GM18505 (cell line): ENCODE data around the gene GCNT2.
A peak's percentile ranks its signal among the peaks of the same experiment; 100 is the strongest.
"Not testable (repeated sequence)": the region's sequence is repeated elsewhere in the genome, so short reads cannot be mapped to it uniquely, and the experiment has no call there.

ENCODE experiments used
- ATAC-seq: cut with Tn5 transposase; IDR thresholded peaks from one replicate; pipeline ENCODE4 v1.9.1; 2021; ENCODE audit not compliant: unreplicated experiment
- POLR2A ChIP-seq: IDR thresholded peaks from 4 replicates; pipeline ENCODE4 v1.6.1; 2011; ENCODE audit warnings: borderline replicate concordance; ENCODE audit not compliant: insufficient read depth, insufficient read length; ENCODE audit errors: extremely low read depth

Gene GCNT2

DNA sequence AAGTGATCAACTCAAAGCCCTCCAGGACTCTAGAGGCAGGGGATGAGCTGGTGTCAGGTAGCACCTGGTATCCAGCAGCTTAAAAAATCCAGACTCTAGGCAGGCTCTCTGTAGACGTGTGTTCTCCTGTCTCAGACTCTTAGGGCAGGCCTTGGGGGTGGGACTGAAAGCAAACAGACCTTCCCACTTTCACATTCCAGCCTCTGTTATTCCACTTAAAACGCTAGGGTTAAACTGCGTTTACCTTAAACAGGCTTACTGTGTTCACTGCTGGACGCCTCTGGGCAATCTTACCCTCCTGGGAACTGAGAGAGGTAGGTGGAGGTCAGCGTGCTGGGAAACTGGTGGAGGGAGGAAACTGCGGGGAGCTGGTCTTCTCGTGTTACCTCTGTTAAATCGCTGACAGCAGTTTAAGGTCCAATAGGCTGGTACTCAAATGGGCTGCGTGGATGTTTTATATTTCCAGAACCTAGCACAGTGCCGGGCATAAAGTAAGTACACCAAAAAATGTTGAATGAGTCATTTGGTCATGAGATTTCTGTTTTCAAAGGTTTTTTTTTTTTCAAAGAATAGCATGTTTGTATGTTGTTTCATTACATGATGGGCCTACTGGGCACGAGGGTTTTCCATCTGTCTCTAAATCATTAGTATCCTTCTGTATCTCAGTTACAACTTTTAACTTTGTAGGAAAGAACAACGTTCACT lies at the start of gene GCNT2:
Gene GCNT2 (plus strand): TSS at position 248 of the 705 bp plus-strand sequence. CDS start 7,561 bp downstream, outside the sequence.
- peak; percentile 42 for ATAC-seq
- no peak for TF ChIP-seq POLR2A

DNA sequence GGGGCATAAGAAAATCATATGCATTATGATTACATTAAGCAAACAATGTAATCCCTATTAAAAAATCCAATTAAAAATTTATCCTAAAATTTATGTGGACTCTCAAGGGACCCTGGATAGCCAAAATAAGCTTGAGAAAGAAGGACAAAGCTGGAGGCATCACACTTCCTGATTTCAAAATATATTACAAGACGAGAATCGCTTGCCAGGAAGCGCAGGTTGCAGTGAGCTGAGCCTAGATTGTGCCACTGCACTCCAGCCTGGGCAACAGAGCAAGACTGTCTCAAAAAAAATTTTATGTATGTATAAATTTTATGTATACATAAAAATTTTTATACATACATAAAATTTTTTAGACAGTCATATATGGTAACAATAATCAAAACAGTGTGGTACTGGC lies 48.5 kb upstream of the GCNT2 start:
- ATAC-seq: no peak
- no peak for TF ChIP-seq POLR2A

DNA sequence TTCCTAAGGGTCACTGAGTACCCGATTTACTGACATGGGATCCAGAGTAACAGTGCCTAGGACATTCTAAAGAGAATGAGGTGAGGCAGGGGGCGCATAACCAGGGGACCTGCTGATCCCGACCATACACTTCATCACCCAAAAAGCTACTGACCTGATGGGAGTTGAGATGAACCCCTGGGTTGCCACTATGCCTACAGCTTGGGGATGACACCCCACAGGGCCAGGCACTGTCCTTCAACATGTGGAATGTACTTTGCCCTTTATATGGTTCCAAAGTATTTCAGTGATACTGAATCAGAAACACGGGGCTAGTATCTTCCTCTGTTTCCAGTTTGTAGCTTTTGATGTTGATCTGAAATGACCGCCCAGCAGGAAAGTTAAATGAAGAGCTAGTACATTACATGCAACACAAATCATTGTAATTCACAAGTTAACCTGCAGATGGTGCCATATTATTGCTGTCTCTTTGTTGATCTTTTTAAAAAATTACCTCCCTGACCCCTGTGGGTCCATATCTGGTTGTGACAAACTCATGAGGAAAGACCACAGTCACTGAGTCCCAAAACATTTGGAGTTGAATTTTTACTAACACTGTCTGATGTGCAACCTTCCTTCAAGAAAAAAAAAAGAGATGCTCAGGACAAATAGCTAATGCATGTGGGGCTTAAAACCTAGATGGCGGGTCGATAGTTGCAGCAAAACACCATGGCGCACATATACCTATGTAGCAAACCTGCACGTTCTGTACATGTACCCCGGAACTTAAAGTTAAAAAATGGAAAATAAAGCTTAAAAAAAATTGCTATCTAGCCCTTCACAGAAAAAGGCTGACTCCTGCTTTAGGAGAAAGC lies 42.7 kb upstream of the GCNT2 start:
- no peak for TF ChIP-seq POLR2A
- ATAC-seq: no peak

DNA sequence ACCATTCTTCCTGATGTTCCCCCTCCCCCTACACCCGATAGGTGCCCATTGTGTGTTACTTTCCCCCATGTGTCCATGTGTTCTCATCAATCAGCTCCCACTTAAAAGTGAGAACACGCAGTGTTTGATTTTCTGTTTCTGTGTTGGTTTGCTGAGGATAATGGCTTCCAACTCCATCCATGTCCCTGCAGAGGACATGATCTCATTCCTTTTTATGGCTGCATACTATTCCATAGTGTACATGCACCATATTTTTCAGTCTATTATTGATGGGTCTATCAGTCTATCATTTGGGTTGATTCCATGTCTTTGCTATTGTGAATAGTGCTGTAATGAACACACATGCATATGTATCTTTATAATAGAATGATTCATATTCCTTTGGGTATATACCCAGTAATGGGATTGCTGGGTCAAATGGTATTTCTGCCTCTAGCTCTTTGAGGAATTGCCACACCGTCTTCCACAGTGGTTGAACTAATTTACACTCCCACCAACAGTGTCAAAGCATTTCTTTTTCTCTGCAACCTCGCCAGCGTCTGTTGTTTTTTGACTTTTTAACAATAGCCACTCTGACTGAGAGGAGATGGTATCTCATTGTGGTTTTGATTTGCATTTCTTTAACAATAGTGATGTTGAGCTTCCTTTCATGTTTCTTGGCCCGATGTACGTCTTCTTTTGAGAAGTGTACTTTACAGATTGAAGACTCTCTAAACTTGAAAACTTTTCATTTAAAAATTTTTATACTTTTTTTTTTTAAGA lies 41.0 kb upstream of the GCNT2 start:
- ATAC-seq: no peak
- TF ChIP-seq POLR2A: no peak

DNA sequence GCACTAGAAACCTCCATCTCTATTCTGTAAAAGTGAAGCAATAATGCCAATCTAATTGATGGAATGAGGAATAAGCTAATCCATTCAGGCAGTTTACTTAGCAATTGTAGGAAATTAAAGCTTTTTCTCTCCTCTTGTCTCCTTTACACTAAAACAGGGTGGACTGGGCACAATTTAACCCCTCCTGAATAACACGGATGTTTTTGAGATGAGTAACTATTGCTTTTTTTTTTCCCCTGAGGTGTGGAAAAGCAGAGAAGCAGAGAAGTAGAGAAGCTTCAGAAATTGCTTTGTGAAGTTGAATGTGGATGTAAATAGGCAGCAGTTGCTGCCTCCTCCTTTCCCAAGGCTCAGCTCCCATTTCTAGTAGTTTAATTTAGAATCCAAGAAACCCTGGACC lies 40.0 kb upstream of the GCNT2 start:
- TF ChIP-seq POLR2A: no peak
- no peak for ATAC-seq

DNA sequence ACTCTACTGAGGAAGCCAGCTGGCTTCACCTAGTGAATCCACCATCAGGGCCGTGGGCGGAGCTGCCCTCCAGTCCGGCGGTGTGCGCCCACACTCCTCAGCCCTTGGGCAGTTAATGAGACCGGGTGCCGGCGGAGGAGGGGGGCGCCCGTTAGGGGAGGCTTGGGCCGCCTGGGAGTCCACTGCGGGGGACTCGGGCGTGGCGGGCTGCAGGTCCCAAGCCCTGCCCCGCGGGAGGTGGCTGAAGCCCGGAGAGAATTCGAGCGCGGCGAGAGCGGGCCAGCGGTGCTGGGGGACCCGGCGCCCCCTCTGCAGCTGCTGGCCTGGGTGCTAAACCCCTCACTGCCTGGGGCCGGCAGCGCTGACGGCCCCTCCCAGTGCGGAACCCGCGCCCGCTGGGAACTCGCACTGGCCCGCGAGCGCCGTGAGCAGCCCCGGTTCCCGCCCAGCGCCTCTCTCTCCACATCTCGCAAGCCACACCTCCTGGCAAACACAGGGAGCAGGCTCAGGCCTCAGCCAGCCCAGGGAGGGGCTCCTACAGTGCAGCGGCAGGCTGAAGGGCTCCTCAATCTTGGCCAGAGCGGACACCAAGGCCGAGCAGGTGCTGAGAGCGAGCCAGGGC lies 38.4 kb upstream of the GCNT2 start:
- ATAC-seq: no peak
- TF ChIP-seq POLR2A: no peak

DNA sequence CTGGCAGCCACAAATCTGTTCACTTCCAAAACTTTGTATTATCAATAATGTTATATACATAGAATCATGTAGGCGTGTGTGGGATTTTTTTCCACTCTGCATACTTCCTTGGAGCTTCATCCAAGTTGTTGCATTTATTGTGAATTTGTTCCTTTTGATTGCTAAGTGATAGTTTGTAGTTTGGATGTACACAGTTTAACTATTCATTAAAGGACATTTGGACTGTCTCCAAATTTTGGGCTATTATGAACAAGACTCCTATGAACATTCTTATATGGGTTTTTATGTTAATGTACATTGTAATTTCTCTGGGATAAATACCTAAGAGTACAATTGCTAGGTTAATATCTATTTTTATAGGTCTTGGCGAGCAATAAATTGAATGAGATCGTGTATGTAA lies 36.2 kb upstream of the GCNT2 start:
- TF ChIP-seq POLR2A: no peak
- ATAC-seq: no peak

DNA sequence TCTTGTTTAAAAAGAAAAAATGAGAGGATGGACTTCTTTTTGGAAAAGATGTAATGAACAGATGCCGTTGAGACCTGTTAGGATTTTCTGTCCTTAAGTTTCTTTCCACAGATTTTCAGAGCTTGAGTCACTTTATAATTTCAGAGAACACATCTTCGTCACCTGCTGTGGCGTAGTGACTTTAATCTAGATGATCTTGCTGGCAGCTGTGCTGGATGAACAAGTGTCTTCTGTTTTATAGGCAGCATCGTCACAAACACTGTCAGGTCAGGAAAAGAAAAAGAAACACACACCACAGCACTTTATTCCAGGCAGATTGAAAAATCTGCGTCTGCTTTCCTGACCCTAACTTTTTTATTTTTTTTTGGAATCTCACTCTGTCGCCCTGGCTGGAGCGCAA lies 35.7 kb upstream of the GCNT2 start:
- no peak for ATAC-seq
- TF ChIP-seq POLR2A: no peak

DNA sequence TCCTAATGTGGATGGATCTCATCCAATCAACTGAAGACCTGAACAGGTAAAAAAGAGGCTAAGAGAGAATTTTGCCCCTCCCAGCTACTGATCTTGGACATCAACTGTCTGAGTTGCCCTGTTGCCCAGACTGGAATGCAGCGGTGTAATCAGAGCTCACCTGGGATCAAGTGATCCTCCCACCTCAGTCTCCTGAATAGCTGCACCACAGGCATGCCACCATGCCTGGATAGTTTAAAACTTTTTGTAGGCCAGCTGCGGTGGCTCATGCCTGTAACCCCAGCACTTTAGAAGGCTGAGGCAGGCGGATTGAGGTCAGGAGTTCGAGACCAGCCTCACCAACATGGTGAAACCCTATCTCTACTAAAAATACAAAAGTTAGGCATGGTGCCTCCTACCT lies 34.9 kb upstream of the GCNT2 start:
- no peak for TF ChIP-seq POLR2A
- no peak for ATAC-seq

DNA sequence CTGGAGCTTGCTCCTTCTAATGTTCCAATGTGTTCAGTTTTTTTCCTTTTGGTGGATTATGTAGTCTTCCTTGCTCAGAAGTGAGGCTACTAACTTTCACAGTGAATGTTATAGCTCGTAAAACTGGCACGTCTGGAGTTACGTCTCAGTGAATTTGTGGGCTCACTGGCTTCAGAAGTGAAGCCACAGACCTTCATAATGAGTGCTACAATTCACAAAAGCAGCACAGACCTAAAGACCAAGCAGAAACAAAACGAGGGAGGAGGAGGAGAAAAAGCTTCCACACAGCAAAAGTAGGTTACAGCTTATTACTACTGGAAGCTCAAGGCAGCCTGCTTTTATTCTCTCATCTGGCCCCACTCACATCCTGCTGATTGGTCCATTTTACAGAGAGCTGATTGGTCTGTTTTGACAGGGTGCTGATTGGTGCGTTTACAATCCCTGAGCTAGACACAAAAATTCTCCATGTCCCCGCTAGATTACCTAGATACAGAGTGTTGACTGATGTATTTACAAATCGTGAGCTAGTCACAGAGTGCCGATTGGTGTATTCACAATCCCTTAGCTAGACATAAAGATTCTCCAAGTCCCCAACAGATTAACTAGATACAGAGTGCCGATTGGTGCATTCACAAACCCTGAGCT lies 34.1 kb upstream of the GCNT2 start:
- ATAC-seq: peak; percentile 93

DNA sequence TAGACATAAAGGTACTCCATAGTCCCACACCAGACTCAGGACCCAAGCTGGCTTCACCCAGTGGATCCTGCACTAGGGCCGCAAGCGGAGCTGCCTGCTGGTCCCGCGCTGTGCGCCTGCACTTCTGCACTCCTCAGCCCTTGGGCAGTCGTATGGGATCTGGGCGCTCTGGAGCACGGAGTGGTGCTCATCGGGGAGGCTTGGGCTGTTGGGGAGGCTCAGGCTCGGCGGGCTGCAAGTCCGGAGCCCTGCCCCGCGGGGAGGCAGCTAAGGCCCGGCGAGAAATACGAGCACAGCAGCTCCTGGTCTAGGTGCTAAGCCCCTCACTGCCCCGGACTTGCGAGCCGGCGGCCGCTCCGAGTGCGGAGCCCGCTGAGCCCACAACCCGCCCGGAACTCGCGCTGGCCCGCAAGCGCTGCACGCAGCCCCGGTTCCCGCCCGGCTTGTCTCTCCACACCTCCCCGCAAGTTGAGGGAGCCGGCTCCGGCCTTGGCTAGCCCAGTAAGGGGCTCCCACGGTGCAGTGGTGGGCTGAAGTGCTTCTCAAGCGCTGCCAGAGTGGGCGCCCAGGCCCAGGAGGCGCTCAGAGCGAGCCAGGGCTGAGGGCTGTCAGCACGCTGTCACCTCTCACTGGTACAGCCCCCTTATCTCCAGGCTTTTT lies 33.4 kb upstream of the GCNT2 start:
- TF ChIP-seq POLR2A: no peak
- no peak for ATAC-seq

DNA sequence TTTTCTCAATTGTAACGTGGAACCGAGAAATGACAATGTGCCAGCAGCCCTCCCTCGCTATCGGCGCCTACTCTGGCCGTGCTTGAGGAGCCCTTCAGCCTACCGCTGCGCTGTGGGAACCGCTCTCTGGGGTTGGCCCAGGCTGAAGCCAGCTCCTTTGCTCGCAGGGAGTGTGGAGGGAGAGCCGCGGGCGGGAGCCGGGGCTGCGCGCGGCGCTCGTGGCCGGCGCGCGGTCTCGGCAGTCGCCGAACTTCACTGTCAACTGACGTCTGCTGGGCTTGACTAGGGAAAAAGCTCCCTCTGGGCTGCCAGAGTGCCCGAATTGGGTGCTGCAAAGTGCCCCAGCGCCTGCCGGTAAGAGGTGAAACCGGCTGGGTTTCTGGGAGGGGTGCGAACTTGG lies 29.7 kb upstream of the GCNT2 start:
- no peak for TF ChIP-seq POLR2A
- no peak for ATAC-seq

DNA sequence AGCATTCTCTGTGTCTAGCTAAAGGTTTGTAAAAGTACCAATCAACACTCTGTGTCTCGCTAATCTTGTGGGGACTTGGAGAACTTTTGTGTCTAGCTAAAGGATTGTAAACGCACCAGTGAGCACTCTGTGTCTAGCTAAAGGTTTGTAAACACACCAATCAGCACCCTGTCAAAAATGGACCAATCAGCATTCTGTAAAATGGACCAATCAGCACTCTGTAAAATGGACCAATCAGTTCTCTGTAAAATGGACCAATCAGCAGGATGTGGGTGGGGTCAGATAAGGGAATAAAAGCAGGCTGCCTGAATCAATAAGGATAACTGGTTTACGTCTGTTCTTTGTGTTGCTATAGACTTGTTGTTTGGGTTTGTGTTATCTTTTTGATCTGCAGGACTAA lies 29.2 kb upstream of the GCNT2 start:
- not testable (repeated sequence) for ATAC-seq
